Neural progenitor cell (in vitro differentiated cells): ENCODE results near the gene SYNJ2.

Experiments used
- CTCF ChIP-seq: fragments of 200-600 bp; sonication (generic); IDR thresholded peaks from 2 replicates; pipeline ENCODE4 v1.5.1; 2017; ENCODE audit warnings: antibody characterized with exemption, mild to moderate bottlenecking
- EZH2 ChIP-seq: fragments of 200-600 bp; sonication (generic); IDR thresholded peaks from 2 replicates; pipeline ENCODE4 v1.6.1; 2017; ENCODE audit warnings: antibody characterized with exemption, mild to moderate bottlenecking, moderate library complexity
- EZH2phosphoT487 ChIP-seq: fragments of 200-600 bp; sonication (generic); IDR thresholded peaks from 2 replicates; pipeline ENCODE4 v1.6.1; 2017; ENCODE audit warnings: antibody characterized with exemption

DNA sequence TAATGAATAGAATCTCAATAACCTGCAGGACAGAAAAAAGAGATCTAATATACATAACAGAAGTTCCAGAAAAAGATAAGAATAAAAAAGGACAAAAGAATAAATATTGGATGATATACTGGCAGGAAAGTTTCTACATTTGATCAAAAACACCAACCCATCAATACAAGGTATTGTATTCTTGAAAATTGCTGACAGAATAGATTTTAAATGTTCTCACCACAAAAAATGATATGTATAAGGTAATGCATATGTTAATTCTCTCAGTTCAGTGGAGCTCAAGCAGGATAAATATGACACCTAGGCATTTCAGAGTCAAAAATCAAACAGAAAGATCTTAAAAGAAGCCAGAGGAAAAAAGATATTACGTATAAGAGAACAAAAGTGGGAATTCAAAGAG, 142.6 kb downstream of the SYNJ2 start:
- no peak for TF ChIP-seq EZH2
- TF ChIP-seq CTCF, result no peak
- no peak for TF ChIP-seq EZH2phosphoT487
